B cell (primary cell): ENCODE data around the gene ELMO1. TPM values are rescaled to one million over a fixed set of nuclear protein-coding genes. Genes with fewer than 3 reads are reported as not detected.

Experiments
- ATAC-seq: fragments of 200-7000 bp; cut with Tn5 transposase; one replicate; pipeline ENCODE4 v1.10.0; 2021; ENCODE audit warnings: low read depth, mild to moderate bottlenecking, moderate number of reproducible peaks, moderate library complexity
- CTCF ChIA-PET: fragments of 350-600 bp; sonication (Branson Sonifier 250); formaldehyde crosslinking; loops from one replicate; lab custom pipeline; 2021; ENCODE audit warnings: antibody characterized with exemption, inconsistent platforms; lab: Charles Lee
- POLR2A ChIA-PET: fragments of 350-600 bp; sonication (Branson Sonifier 250); formaldehyde crosslinking; loops from one replicate; lab custom pipeline; 2021; ENCODE audit warnings: antibody characterized with exemption; lab: Charles Lee
- DNase-seq: peaks from one replicate; pipeline ENCODE4 v3.0.0; 2013
- H2AFZ ChIP-seq: 2 replicates; pipeline ENCODE4 v1.6.1; 2012; ENCODE audit warnings: mild to moderate bottlenecking, low read depth, low read length; ENCODE audit not compliant: insufficient read depth, poor library complexity, severe bottlenecking
- H3K27ac ChIP-seq, 2 donors: 1 replicate in 1 of 2; 2 replicates in 1 of 2; pipeline ENCODE4 v1.5.1; 2012 to 2013; ENCODE audit warnings: low read length in 2 of 2, mild to moderate bottlenecking in 2 of 2, moderate library complexity in 1 of 2
- H3K27me3 ChIP-seq, 4 experiments: fragments of 200-600 bp in 1 of 4; sonication (generic) in 1 of 4; replicated peaks in 1 of 4; 1 replicate in 2 of 4; 2 replicates in 2 of 4; pipeline versions ENCODE4 v1.6.1 to v1.7.0; 2013 to 2016; ENCODE audit warnings: low read length in 3 of 4, mild to moderate bottlenecking in 2 of 4, mixed read lengths in 1 of 4, moderate library complexity in 1 of 4; ENCODE audit not compliant: insufficient read depth in 4 of 4, control insufficient read depth in 3 of 4; ENCODE audit errors: control extremely low read depth in 1 of 4
- H3K36me3 ChIP-seq, 2 experiments: replicated peaks in 1 of 2; 1 replicate in 1 of 2; 2 replicates in 1 of 2; pipeline versions ENCODE4 v1.6.1 to v1.7.1; 2013; ENCODE audit warnings: low read length in 1 of 2; ENCODE audit not compliant: insufficient read depth in 2 of 2, control insufficient read depth in 1 of 2; ENCODE audit errors: control extremely low read depth in 1 of 2, extremely low read depth in 1 of 2
- H3K4me1 ChIP-seq, 2 donors: fragments of 200-600 bp in 1 of 2; sonication (generic) in 1 of 2; 1 replicate in 1 of 2; 2 replicates in 1 of 2; pipeline versions ENCODE4 v1.5.1 to v1.6.1; 2013 to 2017; ENCODE audit warnings: low read length in 2 of 2; ENCODE audit not compliant: control insufficient read depth in 2 of 2, insufficient read depth in 2 of 2
- H3K4me2 ChIP-seq: replicated peaks from 2 replicates; pipeline ENCODE3; 2012; ENCODE audit warnings: mild to moderate bottlenecking, low read depth, low read length; ENCODE audit not compliant: poor library complexity, severe bottlenecking
- H3K4me3 ChIP-seq, 5 experiments: fragments of 200-600 bp in 1 of 5; sonication (generic) in 1 of 5; 1 replicate in 3 of 5; 2 replicates in 2 of 5; pipeline versions ENCODE4 v1.5.1 to v1.7.0; 2011 to 2016; ENCODE audit warnings: low read length in 4 of 5, mild to moderate bottlenecking in 4 of 5, low read depth in 2 of 5, control low read depth in 1 of 5, moderate library complexity in 1 of 5; ENCODE audit not compliant: insufficient read depth in 1 of 5; ENCODE audit errors: control extremely low read depth in 1 of 5, extremely low read depth in 1 of 5
- H3K79me2 ChIP-seq: fragments of 200-600 bp; sonication (generic); one replicate; pipeline ENCODE4 v1.6.0; 2016; ENCODE audit warnings: low read length; ENCODE audit not compliant: control insufficient read depth, insufficient read depth
- H3K9ac ChIP-seq: fragments of 200-600 bp; sonication (generic); 2 replicates; pipeline ENCODE4 v1.6.1; 2017; ENCODE audit warnings: mild to moderate bottlenecking, low read length, moderate library complexity
- H3K9me3 ChIP-seq, 3 donors: one replicate each; pipeline versions ENCODE4 v1.6.1 to v1.7.1; 2013; ENCODE audit warnings: low read length in 2 of 3; ENCODE audit not compliant: control insufficient read depth in 2 of 3, insufficient read depth in 1 of 3; ENCODE audit errors: control extremely low read depth in 1 of 3
- H4K20me1 ChIP-seq: 2 replicates; pipeline ENCODE4 v1.6.0; 2012; ENCODE audit warnings: mild to moderate bottlenecking, low read length; ENCODE audit not compliant: insufficient read depth, control insufficient read depth, poor library complexity, severe bottlenecking
- H3K27ac Mint-ChIP-seq: one replicate; pipeline ENCODE4 v1.8.0; 2021; ENCODE audit warnings: mixed read lengths
- H3K27me3 Mint-ChIP-seq: one replicate; pipeline ENCODE4 v1.8.0; 2021; ENCODE audit warnings: mixed read lengths
- H3K4me1 Mint-ChIP-seq: one replicate; pipeline ENCODE4 v1.8.0; 2021; ENCODE audit warnings: mixed read lengths
- H3K4me3 Mint-ChIP-seq: one replicate; pipeline ENCODE4 v1.8.0; 2021; ENCODE audit warnings: mixed read lengths
- H3K9me3 Mint-ChIP-seq: one replicate; pipeline ENCODE4 v1.8.0; 2022; ENCODE audit warnings: mixed read lengths; ENCODE audit not compliant: insufficient read depth
- EZH2 ChIP-seq: IDR thresholded peaks from 2 replicates; pipeline ENCODE4 v1.6.1; 2012; ENCODE audit warnings: borderline replicate concordance, low read depth, mild to moderate bottlenecking, moderate library complexity, low read length; ENCODE audit not compliant: insufficient read depth, poor library complexity, severe bottlenecking
- WGBS: methylation state at CpG from one replicate; pipeline ENCODE4 v1.1.5; 2013; ENCODE audit warnings: missing lambda C conversion rate; ENCODE audit not compliant: insufficient coverage; 5-methylcytosine and 5-hydroxymethylcytosine counted together
- intact Hi-C: fragments of 100-400 bp; cut with micrococcal nuclease; formaldehyde crosslinking; loops from one replicate; pipeline ENCODE4 v1.10.0; 2022
- polyA plus RNA-seq: library from polyadenylated mRNA; depleted of rRNA; stranded (reverse); fragments of >200 nt; gene quantifications from 2 replicates; pipeline ENCODE4 v1.2.3, GENCODE V29; 2012
- total RNA-seq, 2 donors: library from RNA; stranded (reverse); fragments of 120-200 nt in 1 of 2; gene quantifications; 1 replicate in 1 of 2; 2 replicates in 1 of 2; pipeline versions ENCODE4 v1.2.3 to v1.2.4, GENCODE V29; 2013 to 2022
- TF ChIP-seq, protein P1 (sequence below): fragments of 200-600 bp; IDR thresholded peaks from one replicate; pipeline ENCODE4 v1.8.0; 2022; ENCODE audit warnings: antibody characterized with exemption, mild to moderate bottlenecking

ELMO1 gene
- total and polyA plus RNA-seq, 2 donors (not counting 1 experiment from before 2014, with no cell fraction given), result 44.7 to 177 TPM

DNA sequence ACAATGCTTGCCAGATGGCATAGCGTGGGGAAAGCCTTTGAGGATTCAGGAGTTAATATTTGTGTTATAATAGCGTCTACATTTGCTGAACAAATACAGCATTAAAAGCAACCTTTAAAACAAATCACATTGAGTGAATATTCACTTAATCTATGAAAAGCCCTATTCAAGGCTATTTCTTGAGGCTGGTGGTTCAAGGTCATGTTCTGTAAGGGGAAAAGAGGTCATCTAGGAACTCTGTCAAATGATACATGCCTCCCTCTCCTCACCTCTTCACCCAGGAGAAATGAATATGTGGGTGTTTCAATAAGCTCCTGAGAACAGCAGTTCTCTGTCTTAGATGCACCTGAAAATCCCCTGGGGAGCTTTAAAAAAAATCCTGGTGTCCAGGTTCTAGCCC lies 303.0 kb downstream of the ELMO1 start:
- POLR2A ChIA-PET, result no interaction called here
- Histone ChIP-seq H3K4me2 (no peak overlapping the region), H3K4me3 (no peak overlapping the region), H2AFZ (no peak overlapping the region), H4K20me1 (peaks cover 7% of the 10 kb centered on the region), H3K36me3 (peaks cover 3 to 13% of the 10 kb centered on the region in 2 experiments), H3K79me2 (peaks cover 5% of the 10 kb centered on the region), H3K4me1 (no peaks in the 10 kb centered on the region), H3K27me3 (no peaks in the 10 kb centered on the region), H3K9ac (no peak overlapping the region), H3K9me3 (peaks cover 0 to 3% (median 0%) of the 10 kb centered on the region in 3 donors), H3K27ac (no peak overlapping the region)
- Mint-ChIP-seq H3K27me3 (no peaks in the 10 kb centered on the region), H3K27ac (no peak overlapping the region), H3K4me3 (no peak overlapping the region), H3K9me3 (peaks cover 3% of the 10 kb centered on the region), H3K4me1 (peaks cover 5% of the 10 kb centered on the region)
- intact Hi-C loops, result no loop called here
- no peak for DNase-seq
- TF ChIP-seq, protein P1, sequence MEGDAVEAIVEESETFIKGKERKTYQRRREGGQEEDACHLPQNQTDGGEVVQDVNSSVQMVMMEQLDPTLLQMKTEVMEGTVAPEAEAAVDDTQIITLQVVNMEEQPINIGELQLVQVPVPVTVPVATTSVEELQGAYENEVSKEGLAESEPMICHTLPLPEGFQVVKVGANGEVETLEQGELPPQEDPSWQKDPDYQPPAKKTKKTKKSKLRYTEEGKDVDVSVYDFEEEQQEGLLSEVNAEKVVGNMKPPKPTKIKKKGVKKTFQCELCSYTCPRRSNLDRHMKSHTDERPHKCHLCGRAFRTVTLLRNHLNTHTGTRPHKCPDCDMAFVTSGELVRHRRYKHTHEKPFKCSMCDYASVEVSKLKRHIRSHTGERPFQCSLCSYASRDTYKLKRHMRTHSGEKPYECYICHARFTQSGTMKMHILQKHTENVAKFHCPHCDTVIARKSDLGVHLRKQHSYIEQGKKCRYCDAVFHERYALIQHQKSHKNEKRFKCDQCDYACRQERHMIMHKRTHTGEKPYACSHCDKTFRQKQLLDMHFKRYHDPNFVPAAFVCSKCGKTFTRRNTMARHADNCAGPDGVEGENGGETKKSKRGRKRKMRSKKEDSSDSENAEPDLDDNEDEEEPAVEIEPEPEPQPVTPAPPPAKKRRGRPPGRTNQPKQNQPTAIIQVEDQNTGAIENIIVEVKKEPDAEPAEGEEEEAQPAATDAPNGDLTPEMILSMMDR, result no peak
- no peak for TF ChIP-seq EZH2
- no CpG with 5 or more reads among the region's 2 CpGs for WGBS
- CTCF ChIA-PET, result no interaction called here
- no peak for ATAC-seq

DNA sequence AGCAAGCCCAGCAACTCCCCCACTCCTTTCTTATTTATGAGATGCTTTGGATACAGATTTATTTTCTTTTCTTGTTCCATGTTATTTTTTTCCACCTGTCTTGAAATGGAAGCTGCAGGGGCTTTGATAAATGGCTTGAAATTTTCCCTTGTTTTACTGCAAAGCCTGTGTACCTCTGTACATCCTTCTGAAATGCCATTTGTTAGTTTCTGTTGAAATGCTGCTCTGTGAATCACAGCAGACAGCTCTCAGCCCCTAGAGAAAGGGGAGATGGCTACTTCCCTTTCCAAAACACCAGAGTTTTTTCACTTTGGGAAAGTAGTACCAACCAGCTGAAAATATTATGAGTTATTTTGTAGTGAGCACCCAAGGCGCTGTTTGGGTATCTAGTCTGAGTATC lies 304.2 kb downstream of the ELMO1 start:
- Histone ChIP-seq H3K4me1 (no peaks in the 10 kb centered on the region), H3K79me2 (peaks cover 9% of the 10 kb centered on the region), H3K4me2 (no peak overlapping the region), H4K20me1 (peaks cover 7% of the 10 kb centered on the region), H3K27me3 (no peaks in the 10 kb centered on the region), H3K9me3 (peaks cover 0 to 10% (median 7%) of the 10 kb centered on the region in 3 donors), H3K36me3 (peaks cover 3 to 13% of the 10 kb centered on the region in 2 experiments), H2AFZ (no peak overlapping the region), H3K27ac (no peak overlapping the region), H3K4me3 (no peak overlapping the region), H3K9ac (no peak overlapping the region)
- no peaks in the 10 kb centered on the region for H3K27me3 Mint-ChIP-seq
- WGBS, result no CpG with 5 or more reads among the region's 1 CpG
- ATAC-seq (no peak), DNase-seq (no peak)
- no peaks in the 10 kb centered on the region for H3K4me1 Mint-ChIP-seq
- POLR2A ChIA-PET, result no interaction called here
- H3K9me3 Mint-ChIP-seq, result peaks cover 8% of the 10 kb centered on the region
- intact Hi-C loops, result no loop called here
- H3K27ac Mint-ChIP-seq, result no peak overlapping the region
- H3K4me3 Mint-ChIP-seq, result no peak overlapping the region
- TF ChIP-seq EZH2, result no peak
- TF ChIP-seq, protein P1, result no peak
- CTCF ChIA-PET, result no interaction called here
